ENCODE measurements around the gene INPP5D.
"Not testable (repeated sequence)": the region's sequence is repeated elsewhere in the genome, so short reads cannot be mapped to it uniquely, and the experiment has no call there.

The INPP5D gene

GRCh38 chr2:233094614-233095013 lies 34.5 kb downstream of the INPP5D start:
- Histone ChIP-seq H3K4me1 (ENCODE audit: control insufficient read depth, insufficient read depth, low read length) (no peaks in the 10 kb centered on the region), H3K27me3 (ENCODE audit: control insufficient read depth, insufficient read depth, low read length) (peaks cover 3% of the 10 kb centered on the region), H3K9me3 (ENCODE audit: control insufficient read depth, low read length) (no peaks in the 10 kb centered on the region), H3K36me3 (ENCODE audit: control insufficient read depth, insufficient read depth, low read length) (no peaks in the 10 kb centered on the region), H3K9ac (ENCODE audit: low read length) (no peak overlapping the region), H3K4me3 (ENCODE audit: low read length) (no peak overlapping the region)

GRCh38 chr2:233096006-233096405 lies 35.9 kb downstream of the INPP5D start:
- Histone ChIP-seq H3K27me3 (ENCODE audit: control insufficient read depth, insufficient read depth, low read length) (peaks cover under 1% of the 10 kb centered on the region), H3K4me1 (ENCODE audit: control insufficient read depth, insufficient read depth, low read length) (no peaks in the 10 kb centered on the region), H3K9me3 (ENCODE audit: control insufficient read depth, low read length) (no peaks in the 10 kb centered on the region), H3K36me3 (ENCODE audit: control insufficient read depth, insufficient read depth, low read length) (no peaks in the 10 kb centered on the region), H3K4me3 (ENCODE audit: low read length) (no peak overlapping the region), H3K9ac (ENCODE audit: low read length) (no peak overlapping the region)

DNA sequence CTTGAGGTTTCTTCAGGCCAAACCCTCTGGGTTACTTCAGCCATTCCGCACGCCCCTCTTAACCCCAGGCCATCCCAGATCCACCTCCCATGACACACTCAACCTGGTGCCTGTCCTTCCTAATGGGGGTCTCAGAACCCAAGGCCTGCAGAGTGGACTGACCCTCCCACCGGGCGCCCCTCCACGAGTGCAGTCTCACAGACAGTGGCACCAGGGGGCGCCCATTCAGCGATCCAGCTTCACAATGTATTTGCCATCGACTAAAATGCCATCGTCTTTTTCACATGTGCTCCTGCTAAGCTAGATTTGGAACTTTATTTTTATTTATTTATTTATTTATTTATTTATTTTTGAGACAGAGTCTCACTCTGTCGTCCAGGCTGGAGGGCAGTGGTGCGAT lies 38.5 kb downstream of the INPP5D start:
- no peaks in the 10 kb centered on the region for H3K36me3 ChIP-seq (ENCODE audit: control insufficient read depth, insufficient read depth, low read length)
- H3K9me3 ChIP-seq (ENCODE audit: control insufficient read depth, low read length): no peaks in the 10 kb centered on the region
- H3K4me1 ChIP-seq (ENCODE audit: control insufficient read depth, insufficient read depth, low read length): no peaks in the 10 kb centered on the region
- H3K4me3 ChIP-seq (ENCODE audit: low read length): no peak overlapping the region
- H3K27me3 ChIP-seq (ENCODE audit: control insufficient read depth, insufficient read depth, low read length): no peaks in the 10 kb centered on the region
- H3K9ac ChIP-seq (ENCODE audit: low read length): no peak overlapping the region

DNA sequence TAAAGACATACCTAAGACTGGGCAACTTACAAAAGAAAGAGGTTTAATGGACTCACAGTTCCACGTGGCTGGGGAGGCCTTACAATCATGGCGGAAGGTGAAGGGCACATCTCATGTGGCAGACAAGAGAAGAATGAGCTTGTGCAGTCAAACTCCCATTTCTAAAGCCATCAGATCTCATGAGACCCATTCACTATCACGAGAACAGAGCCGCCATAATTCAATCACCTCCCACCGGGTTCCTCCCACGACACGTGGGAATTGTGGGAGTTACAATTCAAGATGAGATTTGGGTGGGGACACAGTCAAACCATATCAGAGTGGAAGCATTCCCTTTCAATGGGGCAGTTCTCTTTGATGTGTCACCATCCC lies 39.7 kb downstream of the INPP5D start:
- H3K4me1 ChIP-seq (ENCODE audit: control insufficient read depth, insufficient read depth, low read length); H3K27me3 ChIP-seq (ENCODE audit: control insufficient read depth, insufficient read depth, low read length); H3K9me3 ChIP-seq (ENCODE audit: control insufficient read depth, low read length); H3K9ac ChIP-seq (ENCODE audit: low read length); H3K36me3 ChIP-seq (ENCODE audit: control insufficient read depth, insufficient read depth, low read length); H3K4me3 ChIP-seq (ENCODE audit: low read length): not testable (repeated sequence)

- Histone ChIP-seq H3K27me3 (ENCODE audit: control insufficient read depth, insufficient read depth, low read length) (no peaks in the 10 kb centered on the region), H3K4me3 (ENCODE audit: low read length) (no peak overlapping the region), H3K9me3 (ENCODE audit: control insufficient read depth, low read length) (no peaks in the 10 kb centered on the region), H3K4me1 (ENCODE audit: control insufficient read depth, insufficient read depth, low read length) (no peaks in the 10 kb centered on the region), H3K9ac (ENCODE audit: low read length) (no peak overlapping the region), H3K36me3 (ENCODE audit: control insufficient read depth, insufficient read depth, low read length) (no peaks in the 10 kb centered on the region)
These were observed 40.3 kb downstream of the INPP5D start for GRCh38 chr2:233100192-233100998.

GRCh38 chr2:233101141-233101540 lies 41.0 kb downstream of the INPP5D start:
- no peaks in the 10 kb centered on the region for H3K9me3 ChIP-seq (ENCODE audit: control insufficient read depth, low read length)
- no peaks in the 10 kb centered on the region for H3K36me3 ChIP-seq (ENCODE audit: control insufficient read depth, insufficient read depth, low read length)
- H3K4me3 ChIP-seq (ENCODE audit: low read length): no peak overlapping the region
- H3K9ac ChIP-seq (ENCODE audit: low read length): no peak overlapping the region
- H3K27me3 ChIP-seq (ENCODE audit: control insufficient read depth, insufficient read depth, low read length): no peaks in the 10 kb centered on the region
- no peaks in the 10 kb centered on the region for H3K4me1 ChIP-seq (ENCODE audit: control insufficient read depth, insufficient read depth, low read length)

GRCh38 chr2:233101816-233102215 lies 41.7 kb downstream of the INPP5D start:
- Histone ChIP-seq H3K4me1 (ENCODE audit: control insufficient read depth, insufficient read depth, low read length) (no peaks in the 10 kb centered on the region), H3K27me3 (ENCODE audit: control insufficient read depth, insufficient read depth, low read length) (no peaks in the 10 kb centered on the region), H3K9me3 (ENCODE audit: control insufficient read depth, low read length) (no peaks in the 10 kb centered on the region), H3K36me3 (ENCODE audit: control insufficient read depth, insufficient read depth, low read length) (no peaks in the 10 kb centered on the region), H3K4me3 (ENCODE audit: low read length) (no peak overlapping the region), H3K9ac (ENCODE audit: low read length) (no peak overlapping the region)

DNA sequence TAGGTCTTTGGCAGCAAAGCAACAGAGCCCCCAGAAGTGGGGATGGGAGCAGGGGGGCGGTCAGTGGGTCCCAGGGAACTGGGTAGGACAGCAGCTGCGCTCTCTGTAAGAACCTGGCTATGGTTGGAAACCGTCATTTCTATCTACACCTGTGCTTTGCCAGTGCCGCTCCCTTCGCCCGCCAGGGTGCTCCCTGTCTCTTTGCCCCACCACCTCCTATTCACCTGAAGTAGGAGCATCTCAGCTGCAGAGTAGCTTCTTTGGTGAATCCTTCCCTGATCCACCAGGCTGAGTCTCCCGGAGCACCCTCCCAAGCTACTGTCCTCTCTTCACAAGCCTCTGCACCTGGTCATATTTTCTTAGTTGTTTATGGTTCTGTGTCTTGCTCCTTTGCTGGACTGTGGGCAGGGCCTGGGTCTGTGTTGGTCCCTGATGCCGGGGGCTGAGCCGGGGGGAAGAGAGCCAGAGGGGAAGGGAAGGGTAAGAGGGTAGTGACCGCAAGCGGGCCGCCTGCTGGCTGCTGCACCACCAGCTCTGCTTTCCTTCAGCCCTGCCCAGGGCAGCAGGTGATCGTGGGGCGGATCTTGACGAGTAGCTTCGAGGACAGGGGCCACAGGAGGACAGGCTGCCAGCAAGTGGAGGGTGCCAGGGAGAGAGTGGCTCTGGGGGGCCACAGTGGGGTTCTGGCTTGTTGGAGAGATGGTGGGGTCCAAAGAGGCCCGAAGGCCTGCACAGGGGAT lies 45.2 kb downstream of the INPP5D start:
- no peak overlapping the region for H3K9ac ChIP-seq (ENCODE audit: low read length)
- no peaks in the 10 kb centered on the region for H3K9me3 ChIP-seq (ENCODE audit: control insufficient read depth, low read length)
- H3K27me3 ChIP-seq (ENCODE audit: control insufficient read depth, insufficient read depth, low read length): no peaks in the 10 kb centered on the region
- no peaks in the 10 kb centered on the region for H3K4me1 ChIP-seq (ENCODE audit: control insufficient read depth, insufficient read depth, low read length)
- no peak overlapping the region for H3K4me3 ChIP-seq (ENCODE audit: low read length)
- H3K36me3 ChIP-seq (ENCODE audit: control insufficient read depth, insufficient read depth, low read length): no peaks in the 10 kb centered on the region

GRCh38 chr2:233105930-233106329 lies 45.8 kb downstream of the INPP5D start:
- no peaks in the 10 kb centered on the region for H3K9me3 ChIP-seq (ENCODE audit: control insufficient read depth, low read length)
- H3K4me3 ChIP-seq (ENCODE audit: low read length): no peak overlapping the region
- no peaks in the 10 kb centered on the region for H3K36me3 ChIP-seq (ENCODE audit: control insufficient read depth, insufficient read depth, low read length)
- H3K4me1 ChIP-seq (ENCODE audit: control insufficient read depth, insufficient read depth, low read length): no peaks in the 10 kb centered on the region
- H3K9ac ChIP-seq (ENCODE audit: low read length): no peak overlapping the region
- H3K27me3 ChIP-seq (ENCODE audit: control insufficient read depth, insufficient read depth, low read length): no peaks in the 10 kb centered on the region

DNA sequence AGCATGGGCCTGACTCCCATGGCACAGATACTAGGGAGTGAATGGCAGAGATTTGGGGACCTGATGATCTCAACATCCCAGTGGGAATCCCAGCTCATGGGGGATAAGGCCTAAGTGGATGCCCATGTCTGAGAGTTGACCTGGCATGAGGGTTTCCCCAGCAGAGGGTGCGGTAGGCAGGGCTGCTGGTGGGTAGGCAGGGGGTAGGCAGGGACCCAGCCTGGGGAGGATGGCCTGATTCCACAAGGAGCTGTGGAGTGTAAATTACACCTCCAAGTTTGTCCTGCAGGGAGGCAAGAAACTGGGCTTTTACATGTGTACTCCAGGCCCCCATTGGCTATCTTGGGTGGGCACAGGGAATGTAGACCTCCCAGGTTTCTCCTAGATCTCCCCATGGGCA lies 46.9 kb downstream of the INPP5D start:
- Histone ChIP-seq H3K9ac (ENCODE audit: low read length) (no peak overlapping the region), H3K4me1 (ENCODE audit: control insufficient read depth, insufficient read depth, low read length) (no peaks in the 10 kb centered on the region), H3K9me3 (ENCODE audit: control insufficient read depth, low read length) (no peaks in the 10 kb centered on the region), H3K4me3 (ENCODE audit: low read length) (no peak overlapping the region), H3K27me3 (ENCODE audit: control insufficient read depth, insufficient read depth, low read length) (no peaks in the 10 kb centered on the region), H3K36me3 (ENCODE audit: control insufficient read depth, insufficient read depth, low read length) (no peaks in the 10 kb centered on the region)

GRCh38 chr2:233107831-233108300 lies 47.7 kb downstream of the INPP5D start:
- Histone ChIP-seq H3K9ac (ENCODE audit: low read length) (no peak overlapping the region), H3K9me3 (ENCODE audit: control insufficient read depth, low read length) (no peaks in the 10 kb centered on the region), H3K27me3 (ENCODE audit: control insufficient read depth, insufficient read depth, low read length) (no peaks in the 10 kb centered on the region), H3K4me1 (ENCODE audit: control insufficient read depth, insufficient read depth, low read length) (no peaks in the 10 kb centered on the region), H3K4me3 (ENCODE audit: low read length) (no peak overlapping the region), H3K36me3 (ENCODE audit: control insufficient read depth, insufficient read depth, low read length) (no peaks in the 10 kb centered on the region)

DNA sequence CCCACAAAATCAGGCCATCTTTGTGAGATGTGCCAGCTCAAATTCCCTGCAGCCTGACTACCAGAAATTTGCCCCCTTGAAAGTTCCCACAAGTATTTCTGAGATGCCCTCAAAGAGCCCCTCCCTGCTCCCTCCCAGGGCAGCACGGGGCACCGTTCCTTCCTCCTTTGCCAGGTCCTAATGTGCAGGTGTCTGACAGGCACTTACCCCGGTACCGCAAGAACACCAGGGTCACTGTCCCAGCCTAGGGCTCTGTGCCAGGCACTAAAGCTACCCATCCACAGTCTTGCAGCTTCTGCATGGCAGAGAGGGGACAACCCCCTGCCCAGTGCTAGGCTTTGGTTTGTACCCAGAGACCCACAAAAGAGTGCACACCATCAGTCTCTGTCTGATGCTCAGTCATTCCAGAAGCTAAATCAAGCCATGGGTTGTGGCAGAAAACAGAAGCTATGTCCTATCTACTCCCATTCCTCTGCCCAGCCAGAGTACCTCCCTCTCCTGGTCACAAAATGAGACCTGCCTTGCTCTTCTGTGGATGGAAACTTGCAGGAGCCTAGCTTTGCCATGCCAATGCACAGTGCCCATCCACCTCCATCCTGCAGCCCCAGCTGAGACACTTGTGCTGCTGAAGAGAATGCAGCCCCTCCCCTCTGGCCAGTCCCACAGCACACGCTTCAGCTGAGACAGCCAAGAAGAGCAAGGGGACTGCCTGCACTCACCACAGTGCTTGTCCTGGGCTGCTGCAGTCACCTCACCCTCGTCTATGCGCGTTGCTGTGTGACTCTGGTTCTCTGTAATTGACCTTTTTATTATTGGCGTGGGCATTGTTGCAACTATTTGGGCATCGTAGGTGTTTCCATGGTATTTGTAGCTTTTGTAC lies 48.7 kb downstream of the INPP5D start:
- Histone ChIP-seq H3K4me1 (ENCODE audit: control insufficient read depth, insufficient read depth, low read length) (no peaks in the 10 kb centered on the region), H3K36me3 (ENCODE audit: control insufficient read depth, insufficient read depth, low read length) (no peaks in the 10 kb centered on the region), H3K9me3 (ENCODE audit: control insufficient read depth, low read length) (no peaks in the 10 kb centered on the region), H3K4me3 (ENCODE audit: low read length) (no peak overlapping the region), H3K9ac (ENCODE audit: low read length) (no peak overlapping the region), H3K27me3 (ENCODE audit: control insufficient read depth, insufficient read depth, low read length) (no peaks in the 10 kb centered on the region)
